Stimulated activated CD4-positive, alpha-beta T cell treated with anti-CD3 and anti-CD28 coated beads, Interleukin-12 subunit alpha, Interleukin-12 subunit beta, amount 100 ng/mL, for 24 hours (primary cell): Measurements from ENCODE around the gene SLC1A2.

Experiments used
- DNase-seq, 2 experiments: peaks; one replicate each; pipeline ENCODE4 v3.0.0-alpha.2; 2020; ENCODE audit warnings: low read depth in 2 of 2

SLC1A2 gene

DNA sequence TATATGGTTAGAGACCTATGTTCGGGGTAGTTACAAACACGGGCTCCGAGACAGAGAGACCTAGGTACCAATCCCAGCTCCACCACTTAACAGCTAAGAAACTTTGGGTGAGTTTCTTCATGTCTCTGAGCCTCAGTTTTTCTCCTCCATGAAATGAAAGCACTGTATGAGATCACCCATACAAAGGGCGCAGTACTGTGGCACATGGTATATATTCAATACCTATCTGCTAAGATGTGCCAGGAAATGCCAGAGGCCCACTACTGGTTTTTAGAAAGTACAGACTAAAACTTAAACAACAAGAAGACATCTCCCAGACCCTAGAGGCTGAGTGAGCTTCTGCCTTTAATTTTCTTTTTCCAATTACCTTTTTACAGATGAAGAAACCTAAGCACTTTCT is 69.5 kb downstream of the SLC1A2 start:
- DNase-seq: no peak

DNA sequence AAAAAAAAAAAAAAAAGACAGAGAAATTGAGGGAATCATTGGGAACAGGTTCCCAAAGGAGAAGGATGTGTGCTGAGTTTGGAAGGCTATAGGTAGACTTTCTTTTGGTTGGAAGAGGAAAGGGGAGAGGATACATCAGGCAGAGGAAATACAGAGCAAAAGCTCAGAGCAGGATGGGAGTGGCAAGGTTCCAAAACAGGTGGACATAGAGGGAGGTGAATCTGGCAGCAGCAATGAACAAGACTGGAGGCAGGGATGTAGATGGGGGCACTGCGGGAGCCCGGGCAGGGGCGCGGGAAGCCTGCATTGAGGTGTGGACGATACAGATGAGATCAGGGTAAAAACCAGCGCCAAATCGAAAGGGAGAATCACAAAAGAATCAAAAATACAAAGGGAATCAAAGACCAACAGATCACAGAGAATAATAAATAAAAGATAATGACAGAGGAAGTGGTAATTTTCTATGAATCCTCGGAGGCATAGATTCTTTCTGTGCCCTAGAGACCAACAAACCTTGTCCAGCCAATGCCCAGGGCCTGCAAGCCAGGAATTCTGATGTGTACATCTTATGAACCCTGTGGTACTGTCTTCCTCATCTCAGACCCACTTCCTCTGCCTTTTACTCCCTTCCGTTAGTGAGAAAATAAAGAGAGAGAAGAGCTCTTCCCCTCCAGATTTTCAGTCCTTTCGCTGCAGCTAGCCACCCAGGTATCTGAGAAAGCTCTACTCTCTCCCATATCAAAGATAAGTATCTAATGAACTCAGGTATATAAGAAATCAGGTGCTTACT is 70.3 kb downstream of the SLC1A2 start:
- no peak for DNase-seq

DNA sequence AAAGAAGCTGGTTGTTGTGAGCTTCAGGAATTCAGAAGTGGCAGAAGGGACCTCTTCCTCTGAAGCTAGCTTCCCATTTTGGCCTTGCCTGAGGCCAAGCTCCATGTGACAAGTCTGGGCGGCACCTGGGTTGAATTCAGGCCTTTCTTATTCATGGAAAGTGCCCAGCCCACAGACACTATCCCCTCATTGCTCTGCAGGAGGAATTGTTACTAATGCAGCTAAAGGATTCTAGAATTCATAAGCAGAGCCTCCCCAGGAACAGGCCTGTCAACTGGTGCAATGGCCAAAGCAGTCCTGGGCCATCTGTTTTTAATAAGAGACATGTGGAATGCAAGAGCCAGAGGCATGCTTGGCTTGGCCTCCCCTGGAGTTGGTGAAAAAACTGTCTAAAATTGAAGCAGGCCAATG is 71.4 kb downstream of the SLC1A2 start:
- DNase-seq: no peak

DNA sequence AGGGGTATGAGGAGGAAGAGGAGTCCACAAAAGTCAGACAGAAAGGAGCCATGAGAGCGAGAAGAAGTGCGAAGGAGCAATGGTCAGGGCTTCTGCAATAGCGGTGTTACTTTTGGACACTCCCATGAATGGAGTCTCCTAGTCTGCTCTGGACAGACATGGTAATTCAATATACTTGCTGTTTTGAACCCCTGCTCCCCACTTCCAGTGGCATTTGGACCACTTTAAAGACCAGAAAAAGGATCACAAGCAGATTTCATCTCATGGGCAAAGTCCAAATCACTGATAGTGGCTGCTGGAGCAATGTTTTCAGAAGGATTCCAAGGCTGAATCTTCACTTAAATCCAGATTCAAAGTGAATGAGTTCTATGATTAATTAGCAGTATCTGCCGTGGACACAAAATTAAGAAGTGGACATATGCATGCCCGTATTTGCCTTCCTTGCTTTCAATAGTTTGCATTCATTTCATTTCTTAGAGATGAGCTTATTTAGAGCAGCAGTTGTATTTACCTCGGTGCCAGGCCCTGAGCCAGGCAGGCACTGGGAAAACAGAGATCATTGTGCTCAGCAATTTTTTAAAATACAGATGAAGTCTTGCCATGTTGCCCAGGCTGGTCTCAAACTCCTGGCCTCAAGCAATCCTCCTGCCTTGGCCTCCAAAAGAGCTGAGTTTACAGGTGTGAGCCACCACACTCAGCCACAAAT is 72.0 kb downstream of the SLC1A2 start:
- no peak for DNase-seq

DNA sequence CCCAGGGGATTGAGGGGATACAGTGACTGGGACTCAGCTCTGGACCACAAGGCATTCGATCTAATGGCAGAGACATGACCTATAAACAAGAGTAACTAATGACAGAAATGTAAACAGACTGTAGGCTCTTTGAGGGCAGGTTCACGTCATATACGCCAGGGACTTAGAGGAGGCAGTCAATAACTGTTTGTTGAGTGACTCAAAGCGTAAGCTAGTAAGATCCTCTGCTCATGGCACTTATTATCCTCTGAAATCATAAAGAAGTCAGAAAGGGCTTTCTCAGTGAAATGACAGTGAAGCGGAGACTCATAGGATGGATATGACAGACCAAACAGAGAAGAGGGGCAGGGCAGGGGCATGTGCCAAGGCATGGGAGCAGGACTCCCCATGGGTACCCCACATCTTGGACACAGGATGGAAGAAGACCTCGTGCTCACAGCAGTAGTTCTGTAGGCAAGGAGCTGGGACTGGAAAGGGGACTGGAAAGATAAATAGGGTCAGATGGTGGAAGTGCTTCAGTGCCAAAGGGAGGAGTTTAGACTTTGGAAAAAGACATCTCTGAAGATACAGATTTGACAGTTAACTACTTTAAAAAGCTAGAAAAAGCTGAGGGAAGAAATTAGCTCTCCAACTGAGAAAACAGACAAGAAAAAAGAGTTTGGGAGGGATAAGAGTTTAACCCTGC is 72.7 kb downstream of the SLC1A2 start:
- DNase-seq: no peak

DNA sequence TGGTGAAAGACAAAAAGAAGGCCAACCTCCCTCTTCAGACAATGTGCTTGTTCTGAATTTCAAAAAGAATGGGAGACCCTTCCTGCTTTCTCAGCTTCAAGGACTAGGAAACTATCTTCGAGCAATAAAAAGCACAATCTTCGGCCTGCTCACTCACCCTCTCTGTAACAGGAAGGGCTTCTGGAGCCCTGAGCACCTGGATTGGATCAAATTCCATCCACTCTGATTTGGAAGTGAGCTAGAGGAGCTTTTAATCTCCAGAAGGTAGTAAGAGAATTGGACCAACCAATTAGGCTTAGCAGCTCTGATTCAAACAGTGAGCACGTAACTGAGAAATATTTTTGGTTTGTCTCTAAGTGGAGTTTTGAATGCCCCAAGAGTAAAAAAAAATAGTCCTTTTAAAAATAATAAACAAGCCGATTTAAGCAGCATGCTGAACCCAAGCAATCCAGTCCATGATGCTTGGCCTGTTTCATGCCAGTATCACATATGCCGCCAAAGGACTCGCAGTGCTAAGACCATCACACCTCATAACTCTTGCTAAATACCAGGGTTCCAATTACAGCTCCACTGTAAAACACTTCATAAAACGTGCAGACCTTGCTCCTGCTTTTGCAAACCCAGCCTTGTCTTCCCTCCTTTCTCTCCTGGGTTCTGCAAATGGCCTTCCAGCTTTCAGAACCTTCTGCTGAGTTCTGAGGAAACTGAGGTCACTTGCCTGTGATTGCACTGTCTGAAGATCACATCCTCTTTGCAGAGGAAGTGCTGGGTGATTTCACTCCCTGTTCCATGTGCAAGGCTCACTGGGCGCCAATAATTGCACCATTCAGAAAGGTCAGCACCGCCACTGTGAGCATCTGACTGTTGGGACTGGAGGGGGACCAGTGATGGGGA is 74.4 kb downstream of the SLC1A2 start:
- DNase-seq: no peak

DNA sequence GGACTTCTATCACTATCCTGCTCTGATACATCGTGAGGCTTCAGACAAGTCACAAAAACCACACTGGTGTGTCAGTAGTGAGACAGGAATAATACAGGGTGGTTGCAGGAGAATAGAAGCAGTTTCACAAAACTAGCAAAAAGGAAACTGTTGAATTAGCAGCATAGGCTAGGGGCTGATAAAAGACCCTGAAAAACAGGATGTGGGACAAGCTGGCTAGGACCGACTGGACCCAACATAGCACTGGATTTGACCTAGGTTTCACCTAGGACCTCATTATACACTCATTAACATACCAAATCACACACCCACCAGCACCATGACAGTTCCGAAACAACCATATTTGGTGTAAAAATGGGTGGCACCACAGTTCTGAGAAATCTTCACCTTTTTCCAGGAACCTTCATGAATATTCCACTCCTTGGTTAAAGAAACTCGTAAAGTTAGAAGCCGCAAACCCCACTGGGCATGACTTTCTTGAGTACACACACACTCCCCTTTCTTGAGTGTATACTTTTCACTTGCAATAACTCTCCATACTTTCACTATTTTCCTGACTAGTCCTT is 76.2 kb downstream of the SLC1A2 start:
- peak; percentile 16 to 26 for DNase-seq

DNA sequence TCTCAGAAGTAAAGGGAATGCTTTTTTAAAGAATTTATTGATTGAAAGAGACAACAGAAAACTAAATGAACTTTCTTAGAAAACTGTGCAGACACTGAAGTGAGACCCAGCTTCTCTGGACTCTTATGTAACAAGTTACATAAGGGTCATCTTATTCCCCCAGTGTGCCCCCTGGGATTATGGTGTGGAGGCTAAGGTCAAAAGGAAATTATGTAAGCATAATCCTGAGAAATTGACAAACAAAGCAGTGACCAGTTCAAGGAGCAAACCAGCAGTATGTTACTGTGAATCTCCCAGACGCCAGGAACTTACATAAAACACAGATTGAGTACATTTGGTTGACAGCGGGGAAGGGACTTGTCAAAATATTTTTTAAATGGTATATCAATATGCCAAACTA is 78.6 kb downstream of the SLC1A2 start:
- DNase-seq: no peak

DNA sequence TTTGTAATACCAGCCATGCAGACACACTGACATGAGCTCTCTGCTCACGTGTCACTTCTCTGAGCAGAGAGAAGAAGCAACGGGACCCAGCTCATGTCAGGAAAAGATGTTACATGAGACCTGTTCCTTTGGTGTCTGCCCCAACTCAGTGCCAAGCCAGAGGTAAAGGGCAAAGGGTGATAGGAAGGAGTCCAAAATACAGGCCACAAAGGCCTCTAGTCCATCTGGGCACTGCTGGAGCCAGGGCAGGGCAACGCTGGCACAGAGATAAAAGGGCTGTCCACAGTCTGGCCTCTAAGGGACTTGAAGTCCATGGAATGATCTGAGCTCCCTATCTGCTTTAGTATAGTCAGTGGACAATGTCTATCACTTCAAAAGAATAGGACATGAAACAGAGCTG is 79.3 kb downstream of the SLC1A2 start:
- DNase-seq: no peak

DNA sequence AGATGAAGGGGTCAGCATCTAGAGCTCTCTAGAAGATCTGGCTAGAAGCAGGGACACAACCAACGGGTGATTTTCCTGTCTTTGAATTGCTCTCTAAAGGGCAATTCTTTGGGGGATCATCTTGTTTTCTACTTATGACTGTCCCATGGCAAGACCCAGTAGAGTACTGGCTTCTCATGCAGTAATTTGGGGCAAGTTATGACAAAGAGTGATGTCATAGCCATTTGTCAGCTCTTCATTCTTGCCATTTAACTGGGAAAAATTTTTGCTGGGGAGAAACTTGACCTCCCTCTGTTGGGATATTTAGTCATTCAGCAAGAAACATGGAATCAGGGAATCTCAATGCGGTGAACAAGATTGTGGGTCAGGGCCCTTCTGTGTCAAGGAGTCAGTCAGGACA is 80.4 kb downstream of the SLC1A2 start:
- no peak for DNase-seq

DNA sequence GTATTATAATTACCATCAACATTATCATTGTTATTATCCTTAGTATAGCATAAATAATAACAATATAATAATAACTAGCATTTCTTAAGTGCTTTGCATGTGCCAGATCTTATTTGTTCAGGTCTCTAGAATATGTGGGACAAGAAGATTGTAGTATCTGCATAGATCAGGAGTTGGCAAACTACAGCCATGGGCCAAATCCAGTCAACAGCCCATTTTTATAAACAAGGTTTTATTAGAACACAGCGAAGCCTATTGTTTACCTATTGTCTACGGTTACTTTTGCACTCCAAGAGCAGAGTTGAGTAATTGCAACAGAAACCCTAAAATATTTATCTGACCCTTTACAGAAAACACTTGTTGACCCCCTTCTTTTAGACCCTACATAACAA is 81.4 kb downstream of the SLC1A2 start:
- DNase-seq: no peak

DNA sequence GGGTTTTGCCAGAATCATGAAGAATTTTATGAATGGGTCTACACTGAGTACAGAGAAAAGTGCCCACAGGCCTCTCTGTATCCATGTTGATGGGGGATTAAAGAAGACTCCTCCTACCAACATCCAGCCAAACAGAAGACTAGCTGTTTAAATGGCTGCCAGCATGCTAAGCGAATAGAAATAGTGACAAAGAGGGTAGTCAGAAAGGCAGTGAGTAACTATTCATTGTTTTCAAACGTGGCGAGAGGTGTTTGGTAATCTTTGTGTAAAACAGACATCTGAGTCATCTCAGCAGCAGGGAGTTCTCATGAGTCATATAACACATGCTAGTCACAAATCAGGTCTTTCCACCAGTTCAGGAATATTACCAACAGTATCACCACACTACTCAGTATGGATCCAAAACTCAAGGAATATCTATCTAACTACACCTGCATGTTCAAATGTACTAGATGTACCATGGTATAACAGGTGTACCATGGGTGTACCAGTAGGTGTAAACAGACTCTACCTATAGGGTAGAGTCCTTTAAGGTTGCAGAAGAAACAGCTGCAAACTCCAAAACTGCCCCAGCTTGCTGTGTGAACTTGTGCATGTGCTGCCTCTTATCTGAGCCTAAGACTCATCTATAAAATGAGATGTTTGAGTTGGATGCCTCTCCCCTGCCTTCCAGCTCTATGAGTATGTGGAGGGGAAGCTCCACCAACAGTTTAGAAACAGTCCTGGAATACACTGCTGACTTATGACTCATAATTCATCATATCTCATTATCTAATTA is 82.0 kb downstream of the SLC1A2 start:
- no peak for DNase-seq

DNA sequence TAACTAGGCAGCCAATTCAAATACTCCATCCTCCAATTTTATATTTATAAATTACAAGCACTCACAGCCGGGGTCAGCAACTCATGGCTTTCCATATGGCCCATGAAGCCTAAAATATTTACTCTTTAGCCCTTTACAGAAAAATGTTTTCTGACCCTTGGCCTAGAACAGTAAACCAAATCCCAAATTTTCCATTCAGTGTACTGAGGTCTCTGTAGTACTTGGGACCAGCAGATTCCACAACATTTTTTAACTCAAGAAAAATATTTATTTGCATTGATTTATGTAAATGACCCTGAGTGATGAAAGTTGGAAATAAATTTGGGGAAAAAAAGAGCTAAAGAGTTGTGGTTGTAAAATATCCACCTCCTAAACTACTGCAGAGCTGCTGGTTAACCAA is 82.6 kb downstream of the SLC1A2 start:
- no peak for DNase-seq

DNA sequence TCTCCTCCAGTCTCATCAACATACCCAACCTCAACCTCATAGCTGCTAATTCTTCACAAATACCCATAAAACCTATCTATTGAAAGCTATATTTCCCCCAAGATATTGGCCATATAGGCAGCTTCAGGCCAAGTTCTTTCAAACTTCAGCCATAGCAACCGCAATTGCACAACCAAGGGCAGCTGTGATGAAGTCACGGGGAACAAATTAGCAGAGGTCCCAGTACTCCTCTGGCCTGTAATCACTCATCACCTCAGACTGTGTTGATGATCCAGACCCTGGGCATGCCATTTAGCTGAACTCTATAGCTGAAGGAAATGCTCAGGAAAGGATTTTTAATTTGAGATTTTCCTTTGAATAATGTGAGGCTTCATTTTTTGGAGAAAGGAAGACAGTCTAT is 84.1 kb downstream of the SLC1A2 start:
- DNase-seq: no peak

DNA sequence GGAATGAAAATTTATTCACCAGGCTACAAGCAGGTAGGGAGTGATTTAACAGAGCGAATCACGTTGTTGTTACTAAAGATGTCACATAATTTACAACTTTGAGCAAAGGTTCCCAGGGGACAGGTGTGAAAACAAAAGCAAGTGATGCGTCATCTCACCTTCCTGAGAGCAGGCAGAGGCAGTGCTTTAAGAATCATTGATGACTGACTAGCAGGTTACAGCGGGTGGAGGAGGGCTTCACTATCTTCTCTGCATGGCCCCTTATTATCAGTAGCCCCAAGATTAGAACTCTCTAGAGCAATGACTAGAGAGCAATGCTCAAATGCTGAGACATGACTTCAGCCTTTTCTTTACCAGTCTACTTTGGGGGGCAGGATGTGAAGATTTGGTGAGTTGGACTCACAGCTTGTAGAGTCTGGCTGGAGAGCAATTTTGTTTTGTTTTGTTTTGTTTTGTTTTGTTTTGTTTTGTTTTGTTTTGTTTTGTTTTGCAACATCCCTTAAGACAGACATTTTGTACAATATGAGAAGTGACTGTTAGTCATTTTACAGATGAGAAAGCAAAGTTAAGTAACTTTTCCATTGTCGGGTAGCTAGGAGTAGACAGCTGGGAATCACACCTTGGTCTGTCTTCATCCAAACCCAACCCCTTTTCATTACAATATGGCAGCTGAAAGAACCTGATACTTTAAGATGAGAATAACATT is 84.8 kb downstream of the SLC1A2 start:
- no peak for DNase-seq

DNA sequence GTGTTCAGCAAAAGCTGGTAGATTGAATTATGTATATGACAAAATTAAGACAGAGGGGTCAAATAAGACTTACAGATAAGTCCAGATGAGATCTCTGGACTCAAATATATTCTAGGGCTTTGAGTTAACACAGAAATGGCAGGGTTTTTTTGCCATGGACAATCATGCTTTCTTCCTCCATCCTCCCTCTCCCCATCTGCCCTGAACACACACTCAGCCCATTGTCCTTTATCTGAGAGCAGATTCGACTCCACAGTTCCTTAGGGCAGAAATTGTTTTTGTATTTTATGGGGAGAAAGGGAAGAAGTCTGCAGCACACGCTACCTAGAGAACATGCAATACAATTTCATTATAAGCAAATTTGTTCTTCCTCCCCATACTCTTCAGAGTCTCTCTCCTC is 86.8 kb downstream of the SLC1A2 start:
- no peak for DNase-seq

DNA sequence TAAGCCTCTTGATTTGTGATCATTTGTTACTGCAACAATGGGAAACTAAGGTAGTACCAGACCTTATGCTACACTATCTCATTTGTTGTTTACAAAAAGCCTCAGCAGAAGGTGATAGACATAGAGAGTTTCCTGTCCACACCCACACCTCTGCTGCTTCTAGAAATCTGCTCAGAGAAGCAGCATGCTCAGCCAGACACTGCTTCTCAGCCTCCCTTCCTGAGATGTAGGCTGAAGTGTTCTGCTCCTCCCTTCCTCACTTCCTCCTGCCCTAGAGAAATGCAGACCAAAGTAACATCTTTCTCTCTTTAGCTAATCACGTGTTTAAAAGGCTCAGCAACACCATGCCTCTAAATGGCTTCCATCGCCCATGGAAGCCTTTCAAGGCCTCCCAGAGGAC is 88.4 kb downstream of the SLC1A2 start:
- DNase-seq: no peak

DNA sequence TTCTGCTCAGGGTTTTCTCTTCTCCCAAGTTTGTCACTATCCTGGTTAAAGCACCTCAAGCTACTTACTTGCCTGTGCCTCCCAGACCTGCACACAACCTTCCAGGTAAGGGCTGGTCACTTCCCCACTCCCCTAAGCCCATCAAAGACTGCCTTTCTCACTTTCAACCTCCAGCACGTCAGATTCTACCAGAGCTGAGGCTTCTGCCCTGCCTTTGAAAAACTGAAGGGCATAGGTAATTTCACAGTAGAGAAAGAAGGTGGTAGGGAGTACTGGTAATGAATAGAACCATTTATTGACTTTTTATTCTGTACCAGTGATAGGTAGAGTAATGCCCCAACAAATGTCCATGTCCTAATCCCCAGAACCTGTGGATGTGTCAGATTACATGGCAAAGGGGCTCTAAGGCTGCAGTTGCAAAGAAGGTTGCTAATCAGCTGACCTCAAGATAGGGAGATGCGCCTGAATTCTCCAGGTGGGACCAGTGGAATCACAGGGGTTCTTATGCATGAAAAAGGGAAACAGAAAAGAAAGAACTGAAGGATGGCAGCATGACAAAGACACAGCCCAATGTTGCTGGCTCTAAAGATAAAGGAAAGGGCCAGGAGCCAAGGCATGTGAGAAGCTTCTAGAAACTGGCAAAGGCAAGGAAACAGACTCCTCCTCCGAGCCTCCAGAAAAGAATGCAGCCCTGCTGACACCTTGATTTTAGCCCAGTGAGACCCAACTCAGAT is 89.0 kb downstream of the SLC1A2 start:
- no peak for DNase-seq

DNA sequence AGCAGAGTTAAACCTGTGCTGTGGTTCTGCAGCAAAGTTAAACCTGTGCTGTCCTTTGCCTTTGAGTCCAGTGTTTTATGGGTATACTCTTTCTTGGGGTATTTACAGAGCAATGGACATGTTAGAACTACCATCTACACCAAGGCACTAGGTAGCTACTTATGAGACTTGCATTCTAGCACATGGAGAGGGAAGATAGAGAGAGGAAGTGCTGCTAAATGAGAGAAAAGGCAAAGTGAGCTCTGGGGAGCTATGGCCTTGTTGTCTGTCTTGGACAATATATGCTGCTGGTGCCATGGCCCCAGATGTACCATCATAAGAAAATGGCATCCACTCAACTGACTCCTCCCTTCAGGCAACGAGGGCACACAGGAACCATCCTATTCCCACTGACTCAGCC is 91.5 kb downstream of the SLC1A2 start:
- no peak for DNase-seq
